HCT116 (cell line): ENCODE data around the gene C1orf115. TPM values are rescaled to one million over a fixed set of nuclear protein-coding genes. Genes with fewer than 3 reads are reported as not detected.

Experiments
- ATAC-seq: fragments of 200-7000 bp; cut with Tn5 transposase; 2 replicates; pipeline ENCODE4 v1.9.1; 2020; ENCODE audit warnings: mild to moderate bottlenecking, moderate library complexity
- BruUV-seq: library from RNA; stranded (reverse); fragments of 400-500 nt; replicated peaks from 2 replicates; lab custom pipeline; 2021; lab: Mats Ljungman, UMichigan
- CTCF ChIA-PET: fragments of 300-600 bp; sonication (Branson Sonifier 250); formaldehyde crosslinking; loops from one replicate; lab custom pipeline; 2021; ENCODE audit warnings: antibody characterized with exemption; lab: Charles Lee
- POLR2A ChIA-PET: fragments of 300-600, 350-600 bp; sonication (Branson Sonifier 250); formaldehyde crosslinking; loops from one replicate; lab custom pipeline; 2021; ENCODE audit warnings: antibody characterized with exemption; lab: Charles Lee
- RAD21 ChIA-PET, 2 experiments: fragments of 300-600 bp; sonication (Branson Sonifier 250); formaldehyde crosslinking; loops; one replicate each; lab custom pipeline; 2023; ENCODE audit warnings: low total read pairs in 2 of 2; ENCODE audit not compliant: uncharacterized antibody in 2 of 2, unreplicated experiment in 2 of 2, low non-redundant PET in 1 of 2; lab: Charles Lee
- DNase-seq: peaks from one replicate; pipeline ENCODE4 v3.0.0-alpha.2; 2010; ENCODE audit warnings: low read depth, low spot score
- H2AFZ ChIP-seq: fragments of 200-600 bp; shearing (Covaris generic), sonication (generic); 2 replicates; pipeline ENCODE4 v1.6.1; 2017; ENCODE audit warnings: low read depth, mixed run types, mixed read lengths, antibody characterized with exemption, low read length; ENCODE audit not compliant: poor library complexity, severe bottlenecking
- H3K27ac ChIP-seq: 2 replicates; pipeline ENCODE4 v1.5.1; 2012; ENCODE audit warnings: low read depth, low read length
- H3K27me3 ChIP-seq: fragments of 200-600 bp; sonication (generic); 2 replicates; pipeline ENCODE4 v1.6.1; 2016; ENCODE audit warnings: mixed run types, low read length, mixed read lengths; ENCODE audit not compliant: insufficient read depth
- H3K36me3 ChIP-seq, 2 experiments: fragments of 200-500 bp in 1 of 2; fragments of 200-600 bp in 1 of 2; sonication (Bioruptor generic) in 1 of 2; sonication (generic) in 1 of 2; 2 replicates each; pipeline versions ENCODE4 v1.5.1 to v1.6.1; 2014 to 2016; ENCODE audit warnings: low read length in 2 of 2, inconsistent platforms in 1 of 2, mixed read lengths in 1 of 2, mixed run types in 1 of 2; ENCODE audit not compliant: insufficient read depth in 2 of 2, control insufficient read depth in 1 of 2
- H3K4me1 ChIP-seq, 2 experiments: fragments of 200-600 bp in 1 of 2; sonication (generic) in 1 of 2; 2 replicates each; pipeline versions ENCODE4 v1.5.1 to v1.6.1; 2012 to 2017; ENCODE audit warnings: low read length in 2 of 2, inconsistent platforms in 1 of 2, mild to moderate bottlenecking in 1 of 2, mixed read lengths in 1 of 2, mixed run types in 1 of 2, moderate library complexity in 1 of 2; ENCODE audit not compliant: insufficient read depth in 2 of 2, control insufficient read depth in 1 of 2
- H3K4me2 ChIP-seq: fragments of 200-600 bp; sonication (generic); 2 replicates; pipeline ENCODE4 v1.6.1; 2017; ENCODE audit warnings: mixed run types, low read length, mixed read lengths
- H3K4me3 ChIP-seq, 2 experiments: fragments of 200-600 bp in 1 of 2; sonication (generic) in 1 of 2; replicated peaks in 1 of 2; 2 replicates each; pipeline ENCODE4 v1.5.1; 2011 to 2016; ENCODE audit warnings: low read length in 2 of 2, control low read depth in 1 of 2, low read depth in 1 of 2, mild to moderate bottlenecking in 1 of 2, mixed read lengths in 1 of 2, mixed run types in 1 of 2
- H3K79me2 ChIP-seq: fragments of 200-600 bp; sonication (generic); 2 replicates; pipeline ENCODE4 v1.6.1; 2017; ENCODE audit warnings: mild to moderate bottlenecking, mixed run types, low read length, moderate library complexity, mixed read lengths; ENCODE audit not compliant: insufficient read depth
- H3K9ac ChIP-seq: fragments of 200-600 bp; sonication (generic); 2 replicates; pipeline ENCODE4 v1.6.1; 2016; ENCODE audit warnings: low read length, mixed read lengths
- H3K9me2 ChIP-seq: fragments of 200-600 bp; sonication (generic), shearing (Covaris generic); 2 replicates; pipeline ENCODE4 v1.6.1; 2017; ENCODE audit warnings: mixed run types, mild to moderate bottlenecking, moderate library complexity; ENCODE audit not compliant: insufficient read depth
- H3K9me3 ChIP-seq, 2 experiments: fragments of 200-500 bp in 1 of 2; fragments of 200-600 bp in 1 of 2; sonication (Bioruptor generic) in 1 of 2; sonication (generic) in 1 of 2; 2 replicates each; pipeline ENCODE4 v1.6.1; 2014 to 2017; ENCODE audit warnings: low read length in 2 of 2, mixed read lengths in 2 of 2, inconsistent platforms in 1 of 2, low read depth in 1 of 2, mild to moderate bottlenecking in 1 of 2, mixed run types in 1 of 2, moderate library complexity in 1 of 2; ENCODE audit not compliant: control insufficient read depth in 1 of 2, insufficient read depth in 1 of 2
- H4K20me1 ChIP-seq: fragments of 200-600 bp; sonication (generic), shearing (Covaris generic); 2 replicates; pipeline ENCODE4 v1.6.1; 2017; ENCODE audit warnings: mixed run types, mild to moderate bottlenecking, moderate library complexity; ENCODE audit not compliant: insufficient read depth
- CBX3 ChIP-seq: IDR thresholded peaks from 2 replicates; pipeline ENCODE4 v1.6.1; 2012; ENCODE audit warnings: low read depth
- CEBPB ChIP-seq: IDR thresholded peaks from 2 replicates; pipeline ENCODE4 v1.6.1; 2012; ENCODE audit warnings: low read depth
- CTCF ChIP-seq, 3 experiments: fragments of 200-600 bp in 1 of 3; sonication (generic) in 1 of 3; IDR thresholded peaks in 2 of 3; conservative IDR thresholded peaks in 1 of 3; 2 replicates each; pipeline ENCODE4 v1.5.1; 2012 to 2017; ENCODE audit warnings: low read depth in 2 of 3, low read length in 2 of 3, antibody characterized with exemption in 1 of 3, borderline replicate concordance in 1 of 3, control low read depth in 1 of 3, mild to moderate bottlenecking in 1 of 3, mixed read lengths in 1 of 3, mixed run types in 1 of 3, moderate library complexity in 1 of 3; ENCODE audit not compliant: insufficient read depth in 1 of 3
- EGR1 ChIP-seq: IDR thresholded peaks from 2 replicates; pipeline ENCODE4 v1.6.1; 2012; ENCODE audit warnings: low read depth
- ELF1 ChIP-seq: IDR thresholded peaks from 2 replicates; pipeline ENCODE4 v1.6.1; 2012; ENCODE audit warnings: low read depth, borderline replicate concordance
- EZH2 ChIP-seq: fragments of 200-600 bp; sonication (generic); IDR thresholded peaks from 2 replicates; pipeline ENCODE4 v1.6.1; 2017; ENCODE audit warnings: antibody characterized with exemption, mixed run types
- EZH2phosphoT487 ChIP-seq: fragments of 200-600 bp; IDR thresholded peaks from 2 replicates; pipeline ENCODE4 v1.6.1; 2018; ENCODE audit warnings: antibody characterized with exemption, borderline replicate concordance
- FOSL1 ChIP-seq: IDR thresholded peaks from 2 replicates; pipeline ENCODE4 v1.6.1; 2012; ENCODE audit warnings: low read depth
- JUND ChIP-seq: IDR thresholded peaks from 2 replicates; pipeline ENCODE4 v1.6.1; 2012
- POLR2A ChIP-seq: IDR thresholded peaks from 2 replicates; pipeline ENCODE4 v1.7.0; 2011; ENCODE audit warnings: borderline replicate concordance; ENCODE audit not compliant: insufficient read depth, insufficient read length; ENCODE audit errors: extremely low read depth
- POLR2AphosphoS5 ChIP-seq: IDR thresholded peaks from 2 replicates; pipeline ENCODE4 v1.6.1; 2011; ENCODE audit warnings: mild to moderate bottlenecking, low read depth, low read length, moderate library complexity
- RAD21 ChIP-seq: IDR thresholded peaks from 2 replicates; pipeline ENCODE4 v1.6.1; 2012; ENCODE audit warnings: low read depth, mild to moderate bottlenecking
- SIN3A ChIP-seq: IDR thresholded peaks from 2 replicates; pipeline ENCODE4 v1.6.1; 2012; ENCODE audit warnings: low read depth
- SRF ChIP-seq: IDR thresholded peaks from 2 replicates; pipeline ENCODE4 v1.6.1; 2012; ENCODE audit warnings: low read depth
- TCF7L2 ChIP-seq: IDR thresholded peaks from 2 replicates; pipeline ENCODE4 v1.7.0; 2011; ENCODE audit warnings: borderline replicate concordance, inconsistent platforms; ENCODE audit not compliant: insufficient read depth, insufficient read length; ENCODE audit errors: extremely low read depth
- YY1 ChIP-seq: IDR thresholded peaks from 2 replicates; pipeline ENCODE4 v1.6.1; 2011; ENCODE audit warnings: low read length, low read depth, moderate library complexity, mild to moderate bottlenecking; ENCODE audit not compliant: insufficient replicate concordance; ENCODE audit errors: extremely low read depth
- ZFX ChIP-seq: fragments of 450-650 bp; IDR thresholded peaks from 2 replicates; pipeline ENCODE4 v1.6.1; 2017
- ZNF274 ChIP-seq: fragments of 200-500 bp; sonication (Bioruptor generic); IDR thresholded peaks from 2 replicates; pipeline ENCODE4 v1.6.1; 2014; ENCODE audit warnings: mild to moderate bottlenecking, low read depth, low read length, inconsistent platforms
- intact Hi-C: fragments of 100-400 bp; cut with micrococcal nuclease; formaldehyde crosslinking; loops from 2 replicates; pipeline ENCODE4 v1.10.0; 2022
- total RNA-seq: library from RNA; stranded (reverse); gene quantifications from one replicate; pipeline ENCODE4 v1.2.1, GENCODE V29; 2021; ENCODE audit not compliant: unreplicated experiment
- TF ChIP-seq, protein P1 (sequence below): IDR thresholded peaks from 2 replicates; pipeline ENCODE4 v1.6.1; 2012; ENCODE audit warnings: low read depth

C1orf115 gene
- total RNA-seq, 1 experiment from 2014 or later = 16.8 TPM

- H3K4me1 ChIP-seq = peaks cover 0 to 18% of the 10 kb centered on the region in 2 experiments; a peak in 2 of 4 replicates
- H3K9me3 ChIP-seq = no peaks in the 10 kb centered on the region
- no peaks in the 10 kb centered on the region for H3K36me3 ChIP-seq
- no peak for DNase-seq
- no peaks in the 10 kb centered on the region for H3K79me2 ChIP-seq
- no peak for TF ChIP-seq ZNF274
- no peak for TF ChIP-seq CBX3
- TF ChIP-seq RAD21 = no peak
- no peak for TF ChIP-seq TCF7L2
- TF ChIP-seq EZH2 = no peak
- TF ChIP-seq CTCF (IDR thresholded peaks at IDR 0.05 in 2 of 3, conservative IDR thresholded peaks at IDR 0.05 in 1 of 3; ENCODE audit: borderline replicate concordance in 1 of 3, insufficient read depth in 1 of 3, low read depth in 2 of 3, low read length in 2 of 3) = no peak
- no peak for TF ChIP-seq CEBPB
- TF ChIP-seq YY1 = no peak
- no peak for TF ChIP-seq FOSL1
- no peak for TF ChIP-seq ZFX
- no peak for TF ChIP-seq EZH2phosphoT487
- no peak for TF ChIP-seq ELF1
- TF ChIP-seq JUND = no peak
- TF ChIP-seq, protein P1, sequence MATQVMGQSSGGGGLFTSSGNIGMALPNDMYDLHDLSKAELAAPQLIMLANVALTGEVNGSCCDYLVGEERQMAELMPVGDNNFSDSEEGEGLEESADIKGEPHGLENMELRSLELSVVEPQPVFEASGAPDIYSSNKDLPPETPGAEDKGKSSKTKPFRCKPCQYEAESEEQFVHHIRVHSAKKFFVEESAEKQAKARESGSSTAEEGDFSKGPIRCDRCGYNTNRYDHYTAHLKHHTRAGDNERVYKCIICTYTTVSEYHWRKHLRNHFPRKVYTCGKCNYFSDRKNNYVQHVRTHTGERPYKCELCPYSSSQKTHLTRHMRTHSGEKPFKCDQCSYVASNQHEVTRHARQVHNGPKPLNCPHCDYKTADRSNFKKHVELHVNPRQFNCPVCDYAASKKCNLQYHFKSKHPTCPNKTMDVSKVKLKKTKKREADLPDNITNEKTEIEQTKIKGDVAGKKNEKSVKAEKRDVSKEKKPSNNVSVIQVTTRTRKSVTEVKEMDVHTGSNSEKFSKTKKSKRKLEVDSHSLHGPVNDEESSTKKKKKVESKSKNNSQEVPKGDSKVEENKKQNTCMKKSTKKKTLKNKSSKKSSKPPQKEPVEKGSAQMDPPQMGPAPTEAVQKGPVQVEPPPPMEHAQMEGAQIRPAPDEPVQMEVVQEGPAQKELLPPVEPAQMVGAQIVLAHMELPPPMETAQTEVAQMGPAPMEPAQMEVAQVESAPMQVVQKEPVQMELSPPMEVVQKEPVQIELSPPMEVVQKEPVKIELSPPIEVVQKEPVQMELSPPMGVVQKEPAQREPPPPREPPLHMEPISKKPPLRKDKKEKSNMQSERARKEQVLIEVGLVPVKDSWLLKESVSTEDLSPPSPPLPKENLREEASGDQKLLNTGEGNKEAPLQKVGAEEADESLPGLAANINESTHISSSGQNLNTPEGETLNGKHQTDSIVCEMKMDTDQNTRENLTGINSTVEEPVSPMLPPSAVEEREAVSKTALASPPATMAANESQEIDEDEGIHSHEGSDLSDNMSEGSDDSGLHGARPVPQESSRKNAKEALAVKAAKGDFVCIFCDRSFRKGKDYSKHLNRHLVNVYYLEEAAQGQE = no peak
- TF ChIP-seq EGR1 = no peak
- no peak for TF ChIP-seq SIN3A
- TF ChIP-seq POLR2A = no peak
- TF ChIP-seq SRF = no peak
- TF ChIP-seq POLR2AphosphoS5 = no peak
- BruUV-seq = no TSS peak
- H3K9me2 ChIP-seq = no peaks in the 10 kb centered on the region
- no peak for ATAC-seq
- H3K27me3 ChIP-seq = no peaks in the 10 kb centered on the region
- no peak overlapping the region for H3K27ac ChIP-seq
- ChIA-PET POLR2A (no interaction called here), RAD21 (no interaction called here), CTCF (interaction anchor here (0.6 to 2.0 kb wide), 2 partner anchors 42 to 718 kb away, joined by 5 to 10 read pairs; no protein-coding TSS in a partner anchor)
- H2AFZ ChIP-seq = no peak overlapping the region
- H3K4me3 ChIP-seq = peak overlapping the region; percentile 75 to 84
- peak overlapping the region; percentile 91 for H3K4me2 ChIP-seq
- H3K9ac ChIP-seq = peak overlapping the region; percentile 80
- no peaks in the 10 kb centered on the region for H4K20me1 ChIP-seq
- intact Hi-C loops = no loop called here
Observed at GRCh38 chr1:220691053-220691684, 1.0 kb downstream of the C1orf115 start.
